ENCODE measurements around the gene WDR75.
"Not testable (repeated sequence)": the region's sequence is repeated elsewhere in the genome, so short reads cannot be mapped to it uniquely, and the experiment has no call there.

Gene WDR75

DNA sequence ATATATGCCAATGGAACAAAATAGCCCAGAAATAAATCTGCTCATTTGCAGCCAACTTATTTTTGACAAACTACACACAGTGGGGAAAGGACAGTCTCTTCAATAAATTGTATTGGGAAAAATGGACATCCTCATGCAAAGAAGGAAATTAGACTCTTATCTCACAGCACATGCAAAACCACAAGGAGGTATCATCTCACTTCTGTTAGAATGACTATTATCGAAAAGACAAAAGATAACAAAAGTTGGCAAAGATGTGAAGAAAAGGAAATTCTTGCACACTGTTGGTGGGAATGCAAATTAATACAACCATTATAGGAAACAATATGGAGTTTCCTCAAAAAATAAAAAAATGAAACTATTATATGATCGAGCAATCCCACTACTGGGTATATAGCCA is 16.3 kb upstream of the WDR75 start:
- no peak for DNase-seq (ENCODE audit: low spot score)
- TF ChIP-seq, protein P1, sequence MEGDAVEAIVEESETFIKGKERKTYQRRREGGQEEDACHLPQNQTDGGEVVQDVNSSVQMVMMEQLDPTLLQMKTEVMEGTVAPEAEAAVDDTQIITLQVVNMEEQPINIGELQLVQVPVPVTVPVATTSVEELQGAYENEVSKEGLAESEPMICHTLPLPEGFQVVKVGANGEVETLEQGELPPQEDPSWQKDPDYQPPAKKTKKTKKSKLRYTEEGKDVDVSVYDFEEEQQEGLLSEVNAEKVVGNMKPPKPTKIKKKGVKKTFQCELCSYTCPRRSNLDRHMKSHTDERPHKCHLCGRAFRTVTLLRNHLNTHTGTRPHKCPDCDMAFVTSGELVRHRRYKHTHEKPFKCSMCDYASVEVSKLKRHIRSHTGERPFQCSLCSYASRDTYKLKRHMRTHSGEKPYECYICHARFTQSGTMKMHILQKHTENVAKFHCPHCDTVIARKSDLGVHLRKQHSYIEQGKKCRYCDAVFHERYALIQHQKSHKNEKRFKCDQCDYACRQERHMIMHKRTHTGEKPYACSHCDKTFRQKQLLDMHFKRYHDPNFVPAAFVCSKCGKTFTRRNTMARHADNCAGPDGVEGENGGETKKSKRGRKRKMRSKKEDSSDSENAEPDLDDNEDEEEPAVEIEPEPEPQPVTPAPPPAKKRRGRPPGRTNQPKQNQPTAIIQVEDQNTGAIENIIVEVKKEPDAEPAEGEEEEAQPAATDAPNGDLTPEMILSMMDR (IDR thresholded peaks at IDR 0.05) = no peak
- Histone ChIP-seq H3K27ac (no peak overlapping the region), H3K4me3 (no peak overlapping the region)

DNA sequence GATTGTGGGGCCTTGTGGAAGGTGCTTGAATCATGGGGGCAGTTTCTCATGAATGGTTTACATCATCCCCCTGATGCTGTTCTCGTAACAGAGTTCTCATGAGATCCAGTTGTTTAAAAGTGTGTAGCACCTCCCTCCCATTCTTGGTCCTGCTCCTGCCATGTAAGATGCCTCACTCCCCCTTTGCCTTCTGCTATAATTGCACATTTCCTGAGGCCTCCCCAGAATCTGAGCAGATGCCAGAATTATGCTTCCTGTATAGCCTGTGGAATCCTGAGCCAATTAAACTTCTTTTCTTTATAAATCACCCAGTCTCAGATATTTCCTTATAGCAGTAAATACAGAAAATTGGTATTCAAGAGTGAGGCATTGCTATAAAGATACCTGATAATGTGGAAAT is 15.6 kb upstream of the WDR75 start:
- TF ChIP-seq, protein P1 (IDR thresholded peaks at IDR 0.05) = no peak
- H3K27ac ChIP-seq = no peak overlapping the region
- no peak for DNase-seq (ENCODE audit: low spot score)
- no peak overlapping the region for H3K4me3 ChIP-seq

DNA sequence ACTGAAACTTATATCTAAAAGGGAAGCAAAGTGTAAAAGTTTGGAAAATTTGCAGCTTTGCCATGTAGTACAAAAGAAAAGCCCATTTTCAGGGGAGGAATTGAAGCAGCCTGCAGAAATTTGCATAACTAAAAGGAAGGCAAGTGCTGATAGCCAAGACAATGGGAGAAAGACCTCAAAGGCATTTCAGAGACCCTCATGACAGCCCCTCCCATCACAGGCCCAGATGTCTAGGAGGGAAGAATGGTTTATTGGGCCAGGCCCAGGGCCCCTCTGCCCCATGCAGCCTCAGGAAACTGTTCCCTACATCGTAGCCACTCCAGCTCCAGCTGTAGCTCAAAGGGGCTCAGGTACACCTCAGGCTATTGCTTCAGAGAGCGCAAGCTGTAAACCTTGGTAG is 14.4 kb upstream of the WDR75 start:
- TF ChIP-seq, protein P1 (IDR thresholded peaks at IDR 0.05) = no peak
- H3K27ac ChIP-seq = no peak overlapping the region
- no peak overlapping the region for H3K4me3 ChIP-seq
- DNase-seq (ENCODE audit: low spot score) = no peak

DNA sequence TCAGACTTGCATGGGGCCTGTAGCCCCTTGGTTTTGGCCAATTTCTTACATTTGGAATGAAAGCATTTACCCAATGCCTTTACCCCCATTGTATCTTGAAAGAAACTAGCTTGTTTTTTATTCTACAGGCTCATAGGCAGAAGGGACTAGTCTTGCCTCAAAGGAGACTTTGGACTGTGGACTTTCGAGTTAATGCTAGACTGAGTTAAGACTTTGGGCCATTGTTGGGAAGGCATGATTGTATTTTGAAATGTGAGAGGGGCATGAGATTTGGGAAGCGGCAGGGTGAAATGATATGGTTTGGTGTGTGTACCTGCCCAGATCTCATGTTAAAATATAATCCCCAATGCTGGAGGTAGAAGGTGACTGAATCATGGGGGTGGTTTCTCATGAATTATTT is 13.4 kb upstream of the WDR75 start:
- Histone ChIP-seq H3K4me3 (no peak overlapping the region), H3K27ac (no peak overlapping the region)
- DNase-seq (ENCODE audit: low spot score) = no peak
- TF ChIP-seq, protein P1 (IDR thresholded peaks at IDR 0.05) = no peak

DNA sequence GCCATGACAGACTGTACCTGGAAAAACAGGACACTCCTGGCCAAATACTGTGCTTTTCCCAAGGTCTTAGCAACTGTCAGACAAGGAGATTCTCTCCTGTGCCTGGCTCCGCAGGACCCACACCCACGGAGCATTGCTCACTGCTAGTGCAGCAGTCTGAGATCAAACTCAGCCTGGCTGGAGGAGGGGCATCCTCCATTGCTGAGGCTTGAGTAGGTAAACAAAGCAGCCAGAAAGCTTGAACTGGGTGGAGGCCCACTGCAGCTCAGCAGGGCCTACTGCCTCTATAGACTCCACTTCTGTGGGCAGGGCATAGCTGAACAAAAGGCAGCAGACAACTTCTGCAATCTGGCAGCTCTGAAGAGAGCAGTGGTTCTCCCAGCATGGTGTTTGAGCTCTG is 10.8 kb upstream of the WDR75 start:
- not testable (repeated sequence) for H3K4me3 ChIP-seq; DNase-seq (ENCODE audit: low spot score); H3K27ac ChIP-seq

DNA sequence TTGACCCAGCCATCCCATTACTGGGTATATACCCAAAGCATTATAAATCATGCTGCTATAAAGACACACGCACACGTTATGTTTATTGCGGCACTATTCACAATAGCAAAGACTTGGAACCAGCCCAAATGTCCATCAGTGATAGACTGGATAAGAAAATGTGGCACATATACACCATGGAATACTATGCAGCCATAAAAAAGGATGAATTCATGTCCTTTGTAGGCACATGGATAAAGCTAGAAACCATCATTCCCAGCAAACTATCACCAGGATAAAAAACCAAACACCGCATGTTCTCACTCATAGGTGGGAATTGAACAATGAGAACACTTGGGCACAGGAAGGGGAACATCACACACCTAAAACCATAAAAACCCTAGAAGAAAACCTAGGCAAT is 5.5 kb upstream of the WDR75 start:
- not testable (repeated sequence) for DNase-seq (ENCODE audit: low spot score); H3K4me3 ChIP-seq; H3K27ac ChIP-seq

DNA sequence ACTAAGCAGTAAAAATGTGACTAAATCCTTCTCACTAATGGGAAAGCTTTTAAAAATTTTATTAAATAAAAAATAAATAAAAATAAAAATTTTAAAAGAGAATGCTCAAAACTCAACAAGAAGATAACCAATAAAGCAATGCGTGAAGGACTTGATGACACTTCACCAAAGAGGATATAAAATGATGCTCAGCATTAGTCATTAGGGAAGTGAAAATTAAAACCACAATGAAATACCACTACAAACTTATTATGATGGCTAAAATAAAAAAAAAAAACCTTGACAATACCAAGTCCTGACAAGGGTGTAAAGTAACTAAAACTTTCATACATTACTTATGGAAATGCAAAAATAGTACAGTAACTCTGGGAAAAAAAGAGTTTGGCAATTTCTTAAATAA is 3.3 kb upstream of the WDR75 start:
- Histone ChIP-seq H3K27ac (no peak overlapping the region), H3K4me3 (no peak overlapping the region)
- TF ChIP-seq, protein P1 (IDR thresholded peaks at IDR 0.05) = no peak
- DNase-seq (ENCODE audit: low spot score) = no peak

DNA sequence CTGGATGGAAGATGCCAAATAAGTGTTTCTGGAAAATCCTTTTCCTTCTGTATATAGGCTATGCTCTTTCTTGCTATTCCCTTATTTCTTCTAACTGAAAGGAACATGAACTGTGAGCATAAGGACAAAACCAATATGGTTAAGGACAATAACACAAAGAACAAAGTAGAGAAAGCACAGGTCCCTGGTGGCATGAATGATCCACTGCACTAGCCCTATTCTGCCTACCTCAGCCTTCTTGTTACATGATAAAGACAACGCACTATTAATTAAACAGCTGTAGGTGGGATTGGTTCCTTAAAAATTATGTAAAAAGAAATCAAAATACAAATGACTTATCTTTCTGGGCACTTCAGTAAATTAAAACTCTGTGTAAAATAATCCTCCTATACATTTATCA is 1.9 kb upstream of the WDR75 start:
- Histone ChIP-seq H3K27ac (no peak overlapping the region), H3K4me3 (no peak overlapping the region)
- TF ChIP-seq, protein P1 (IDR thresholded peaks at IDR 0.05) = no peak
- no peak for DNase-seq (ENCODE audit: low spot score)
